ENCODE results near the gene CLASP2. TPM values are rescaled to one million over a fixed set of nuclear protein-coding genes. Genes with fewer than 3 reads are reported as not detected.
A peak's percentile ranks its signal among the peaks of the same experiment; 100 is the strongest.

The CLASP2 gene
- total RNA-seq, 1 experiment from 2014 or later = 40.4 TPM

GRCh38 chr3:33658991-33659848 is 58.8 kb downstream of the CLASP2 start:
- no peak for TF ChIP-seq SIN3A (IDR thresholded peaks at IDR 0.05; ENCODE audit: borderline replicate concordance, insufficient read depth, low read depth, low read length)
- TF ChIP-seq TCF7L2 (IDR thresholded peaks at IDR 0.05; ENCODE audit: low read depth, low read length) = peak; percentile 76
- TF ChIP-seq CTCF (IDR thresholded peaks at IDR 0.05) = no peak
- no peak for TF ChIP-seq POLR2AphosphoS5 (IDR thresholded peaks at IDR 0.05; ENCODE audit: low read depth, low read length)
- TF ChIP-seq, protein P1, sequence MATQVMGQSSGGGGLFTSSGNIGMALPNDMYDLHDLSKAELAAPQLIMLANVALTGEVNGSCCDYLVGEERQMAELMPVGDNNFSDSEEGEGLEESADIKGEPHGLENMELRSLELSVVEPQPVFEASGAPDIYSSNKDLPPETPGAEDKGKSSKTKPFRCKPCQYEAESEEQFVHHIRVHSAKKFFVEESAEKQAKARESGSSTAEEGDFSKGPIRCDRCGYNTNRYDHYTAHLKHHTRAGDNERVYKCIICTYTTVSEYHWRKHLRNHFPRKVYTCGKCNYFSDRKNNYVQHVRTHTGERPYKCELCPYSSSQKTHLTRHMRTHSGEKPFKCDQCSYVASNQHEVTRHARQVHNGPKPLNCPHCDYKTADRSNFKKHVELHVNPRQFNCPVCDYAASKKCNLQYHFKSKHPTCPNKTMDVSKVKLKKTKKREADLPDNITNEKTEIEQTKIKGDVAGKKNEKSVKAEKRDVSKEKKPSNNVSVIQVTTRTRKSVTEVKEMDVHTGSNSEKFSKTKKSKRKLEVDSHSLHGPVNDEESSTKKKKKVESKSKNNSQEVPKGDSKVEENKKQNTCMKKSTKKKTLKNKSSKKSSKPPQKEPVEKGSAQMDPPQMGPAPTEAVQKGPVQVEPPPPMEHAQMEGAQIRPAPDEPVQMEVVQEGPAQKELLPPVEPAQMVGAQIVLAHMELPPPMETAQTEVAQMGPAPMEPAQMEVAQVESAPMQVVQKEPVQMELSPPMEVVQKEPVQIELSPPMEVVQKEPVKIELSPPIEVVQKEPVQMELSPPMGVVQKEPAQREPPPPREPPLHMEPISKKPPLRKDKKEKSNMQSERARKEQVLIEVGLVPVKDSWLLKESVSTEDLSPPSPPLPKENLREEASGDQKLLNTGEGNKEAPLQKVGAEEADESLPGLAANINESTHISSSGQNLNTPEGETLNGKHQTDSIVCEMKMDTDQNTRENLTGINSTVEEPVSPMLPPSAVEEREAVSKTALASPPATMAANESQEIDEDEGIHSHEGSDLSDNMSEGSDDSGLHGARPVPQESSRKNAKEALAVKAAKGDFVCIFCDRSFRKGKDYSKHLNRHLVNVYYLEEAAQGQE (IDR thresholded peaks at IDR 0.05; ENCODE audit: insufficient read depth in 1 of 2, low read depth in 2 of 2, low read length in 1 of 2) = no peak

DNA sequence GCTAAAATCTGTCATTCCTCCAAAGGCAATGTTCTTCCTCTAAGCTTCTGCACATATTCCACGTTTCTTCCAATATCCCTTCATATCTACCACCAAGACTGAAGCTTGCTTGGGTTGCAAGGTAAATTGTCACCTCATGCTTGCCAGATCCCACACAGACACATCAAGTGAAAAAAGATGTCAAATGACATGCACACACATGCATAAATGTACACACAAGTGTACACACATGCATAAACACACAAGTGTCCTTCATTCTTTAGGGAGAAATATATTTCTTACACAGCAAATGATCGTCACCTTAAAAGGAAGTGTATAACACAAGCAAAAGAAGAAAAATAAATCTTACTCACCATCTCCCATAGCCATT is 59.4 kb downstream of the CLASP2 start:
- CTCF ChIA-PET = no interaction called here
- in situ Hi-C loops (cut with HindIII; ENCODE audit: low pct_unique_long_range_greater_than_20kb, low sequenced_read_pairs) = no loop called here
- TF ChIP-seq, protein P1 (IDR thresholded peaks at IDR 0.05; ENCODE audit: insufficient read depth in 1 of 2, low read depth in 2 of 2, low read length in 1 of 2) = no peak
- TF ChIP-seq POLR2AphosphoS5 (IDR thresholded peaks at IDR 0.05; ENCODE audit: low read depth, low read length) = no peak
- no peak for TF ChIP-seq SIN3A (IDR thresholded peaks at IDR 0.05; ENCODE audit: borderline replicate concordance, insufficient read depth, low read depth, low read length)
- no peak for TF ChIP-seq CTCF (IDR thresholded peaks at IDR 0.05)
- TF ChIP-seq TCF7L2 (IDR thresholded peaks at IDR 0.05; ENCODE audit: low read depth, low read length) = no peak
- H3K4me3 ChIP-seq (ENCODE audit: low read depth in 2 of 2, low read length in 2 of 2) = peak overlapping the region; percentile 31 to 45
- ATAC-seq (no peak), DNase-seq (ENCODE audit: low read depth, low spot score) (no peak)
- H3K27me3 ChIP-seq (ENCODE audit: control insufficient read depth, insufficient read depth, low read length) = no peaks in the 10 kb centered on the region
- intact Hi-C loops (cut with micrococcal nuclease; ENCODE audit: unreplicated experiment) = no loop called here
- H3K4me1 ChIP-seq (ENCODE audit: control insufficient read depth, insufficient read depth, low read length) = peaks cover 17% of the 10 kb centered on the region
- POLR2A ChIA-PET = interaction anchor here (0.6 kb wide), 1 partner anchor 36 kb away, joined by 4 read pairs; no protein-coding TSS in a partner anchor
- peak overlapping the region; percentile 61 for H3K27ac ChIP-seq (ENCODE audit: low read length)
- BruUV-seq (replicated peaks) = no TSS peak
- no peaks in the 10 kb centered on the region for H3K9me3 ChIP-seq (ENCODE audit: control insufficient read depth, insufficient read depth, low read depth, low read length)
- H3K36me3 ChIP-seq (ENCODE audit: control insufficient read depth, insufficient read depth, low read length) = no peaks in the 10 kb centered on the region

More at GRCh38 chr3:33658991-33659848, 58.8 kb downstream of the CLASP2 start:
- Histone ChIP-seq H3K4me1 (ENCODE audit: control insufficient read depth, insufficient read depth, low read length) (peaks cover 17% of the 10 kb centered on the region), H3K27me3 (ENCODE audit: control insufficient read depth, insufficient read depth, low read length) (no peaks in the 10 kb centered on the region), H3K9me3 (ENCODE audit: control insufficient read depth, insufficient read depth, low read depth, low read length) (no peaks in the 10 kb centered on the region), H3K4me3 (ENCODE audit: low read depth in 2 of 2, low read length in 2 of 2) (peak overlapping the region; percentile 31 to 45), H3K27ac (ENCODE audit: low read length) (peak overlapping the region; percentile 61), H3K36me3 (ENCODE audit: control insufficient read depth, insufficient read depth, low read length) (no peaks in the 10 kb centered on the region)
- DNase-seq (ENCODE audit: low read depth, low spot score) (no peak), ATAC-seq (peak; percentile 98)
- ChIA-PET POLR2A (interaction anchor here (0.6 kb wide), 2 partner anchors 37 to 74 kb away, joined by 3 to 4 read pairs; no protein-coding TSS in a partner anchor), CTCF (no interaction called here)
- in situ Hi-C loops (cut with HindIII; ENCODE audit: low pct_unique_long_range_greater_than_20kb, low sequenced_read_pairs) = no loop called here
- intact Hi-C loops (cut with micrococcal nuclease; ENCODE audit: unreplicated experiment) = no loop called here
- BruUV-seq (replicated peaks) = no TSS peak

Measured in Panc1 (cell line).